CD4-positive, alpha-beta T cell treated with Interleukin-12 subunit alpha and Interleukin-12 subunit beta, for 1 hour (primary cell): ENCODE results near the gene MTERF2.

Experiments used
- DNase-seq: peaks from one replicate; pipeline ENCODE4 v3.0.0-alpha.2; 2020

MTERF2 gene

DNA sequence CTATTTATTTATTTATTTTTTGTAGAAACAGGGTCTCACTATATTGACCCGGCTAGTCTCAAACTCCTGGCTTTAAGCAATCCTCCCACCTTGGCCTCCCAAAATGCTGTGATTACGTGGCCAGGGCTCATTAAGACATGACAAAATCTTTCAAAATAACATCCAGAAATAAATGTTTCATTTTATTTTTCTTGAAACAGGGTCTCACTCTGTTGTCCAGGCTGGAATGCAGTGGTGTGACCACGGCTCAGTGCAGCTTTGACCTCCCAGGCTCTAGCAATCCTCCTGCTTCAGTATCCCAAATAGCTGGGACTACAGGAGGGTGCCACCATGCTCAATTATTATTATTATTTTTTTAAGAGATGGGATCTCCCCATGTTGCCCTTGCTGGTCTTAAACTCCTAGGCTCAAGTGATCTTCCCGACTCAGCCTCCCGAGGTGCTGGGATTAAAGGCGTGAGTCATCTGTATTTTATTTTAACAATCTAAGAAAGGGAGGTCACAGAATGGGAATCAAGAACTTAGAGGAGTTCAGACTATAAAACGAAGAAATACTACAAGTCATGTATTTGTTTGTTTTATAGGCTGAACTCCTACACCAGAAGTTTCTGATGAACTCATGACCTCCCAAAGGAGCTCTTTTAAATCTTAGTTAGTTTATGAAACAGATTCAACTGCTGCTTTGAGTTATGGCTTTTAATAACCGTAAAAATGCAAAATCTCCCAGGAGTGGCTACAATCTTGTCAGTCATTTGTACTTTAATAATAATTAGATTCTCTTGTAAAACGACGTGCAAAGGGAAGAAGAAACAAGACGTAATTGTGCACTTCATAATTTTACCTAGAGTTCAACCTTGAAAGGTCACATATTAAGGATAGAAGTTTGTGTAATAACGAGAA lies 33.3 kb downstream of the MTERF2 start:
- DNase-seq: no peak

DNA sequence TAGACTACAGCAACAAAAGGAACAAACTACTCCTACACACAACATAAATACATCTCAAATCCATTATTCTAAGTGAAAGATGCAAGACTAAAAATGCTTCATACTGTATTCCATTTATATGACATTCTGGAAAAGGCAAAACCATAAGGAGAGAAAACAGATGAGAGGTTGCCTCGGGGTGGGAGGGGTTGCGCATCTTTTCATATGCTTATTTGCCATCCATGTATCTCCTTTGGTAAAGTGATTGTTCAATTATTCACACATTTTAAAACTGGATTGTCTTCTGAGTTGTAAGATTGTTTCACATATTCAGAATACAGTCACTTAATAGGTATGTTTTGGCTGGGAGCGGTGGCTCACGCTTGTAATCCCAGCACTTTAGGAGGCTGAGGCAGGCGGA lies 36.4 kb downstream of the MTERF2 start:
- no peak for DNase-seq

DNA sequence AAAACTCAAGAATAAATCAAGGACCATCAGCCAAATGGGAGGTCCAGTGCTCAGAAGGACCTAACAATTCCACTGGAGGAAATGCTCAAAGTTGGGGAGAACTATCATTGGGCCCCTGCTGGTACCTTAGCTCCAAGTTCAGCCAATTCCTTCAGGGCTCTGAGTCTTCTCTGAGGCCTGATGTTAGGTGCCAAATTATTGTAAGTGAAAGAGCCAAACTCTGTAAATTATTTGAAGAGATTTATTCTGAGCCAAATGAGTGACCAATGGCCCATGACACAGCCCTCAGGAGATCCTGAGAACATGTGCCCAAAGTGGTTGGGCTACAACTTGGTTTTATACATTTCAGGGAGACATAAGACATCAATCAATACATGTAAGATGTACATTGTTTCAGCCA lies 39.5 kb downstream of the MTERF2 start:
- DNase-seq: no peak

GRCh38 chr12:106945261-106945851 lies 41.6 kb downstream of the MTERF2 start:
- DNase-seq: no peak

DNA sequence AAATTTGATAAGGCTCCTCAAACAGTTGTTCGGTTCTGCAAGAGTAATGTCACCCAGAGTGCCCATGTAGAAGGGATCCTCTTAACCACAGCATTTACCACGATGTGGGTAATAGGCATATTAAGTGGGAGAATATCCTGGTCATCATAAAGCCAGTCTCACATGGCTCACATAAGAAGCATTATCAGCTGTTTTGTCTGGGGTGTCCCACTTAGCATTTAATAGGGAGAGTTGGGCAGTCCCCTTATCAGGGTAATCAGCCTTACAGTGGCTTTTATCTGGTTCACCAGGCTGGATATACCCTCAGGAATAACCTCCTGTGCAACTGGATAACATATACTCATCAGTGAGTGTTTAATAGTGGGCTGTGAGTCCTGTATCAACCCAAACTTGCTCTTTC lies 44.2 kb downstream of the MTERF2 start:
- DNase-seq: no peak

- DNase-seq: no peak
These were observed 45.3 kb downstream of the MTERF2 start for GRCh38 chr12:106941481-106942156.

GRCh38 chr12:106934277-106934676 lies 52.7 kb downstream of the MTERF2 start:
- no peak for DNase-seq
